HG03175 (cell line): ENCODE results near the gene DNAI7.

Experiments
- ATAC-seq: cut with Tn5 transposase; IDR thresholded peaks from one replicate; pipeline ENCODE4 v1.9.1; 2021; ENCODE audit warnings: mild to moderate bottlenecking, moderate library complexity; ENCODE audit not compliant: unreplicated experiment

Gene DNAI7, protein sequence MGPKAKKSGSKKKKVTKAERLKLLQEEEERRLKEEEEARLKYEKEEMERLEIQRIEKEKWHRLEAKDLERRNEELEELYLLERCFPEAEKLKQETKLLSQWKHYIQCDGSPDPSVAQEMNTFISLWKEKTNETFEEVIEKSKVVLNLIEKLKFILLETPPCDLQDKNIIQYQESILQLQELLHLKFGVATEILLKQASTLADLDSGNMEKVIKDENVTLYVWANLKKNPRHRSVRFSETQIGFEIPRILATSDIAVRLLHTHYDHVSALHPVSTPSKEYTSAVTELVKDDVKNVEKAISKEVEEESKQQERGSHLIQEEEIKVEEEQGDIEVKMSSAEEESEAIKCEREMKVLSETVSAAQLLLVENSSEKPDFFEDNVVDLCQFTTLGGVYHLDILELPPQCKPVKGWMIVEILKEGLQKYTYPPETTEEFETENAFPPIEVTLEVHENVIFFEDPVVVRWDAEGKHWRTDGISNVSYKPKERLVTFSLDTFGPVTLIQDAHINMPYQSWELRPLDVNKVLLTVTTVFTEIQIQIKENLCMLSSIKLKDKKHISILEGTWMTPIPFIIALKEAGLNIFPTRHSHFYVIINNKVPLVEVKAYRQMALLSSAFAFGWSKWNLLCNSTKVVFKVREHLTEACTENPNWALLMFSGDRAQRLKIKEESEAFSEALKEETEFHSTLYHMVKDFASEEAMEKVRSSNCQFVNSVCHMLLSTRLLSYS

DNA sequence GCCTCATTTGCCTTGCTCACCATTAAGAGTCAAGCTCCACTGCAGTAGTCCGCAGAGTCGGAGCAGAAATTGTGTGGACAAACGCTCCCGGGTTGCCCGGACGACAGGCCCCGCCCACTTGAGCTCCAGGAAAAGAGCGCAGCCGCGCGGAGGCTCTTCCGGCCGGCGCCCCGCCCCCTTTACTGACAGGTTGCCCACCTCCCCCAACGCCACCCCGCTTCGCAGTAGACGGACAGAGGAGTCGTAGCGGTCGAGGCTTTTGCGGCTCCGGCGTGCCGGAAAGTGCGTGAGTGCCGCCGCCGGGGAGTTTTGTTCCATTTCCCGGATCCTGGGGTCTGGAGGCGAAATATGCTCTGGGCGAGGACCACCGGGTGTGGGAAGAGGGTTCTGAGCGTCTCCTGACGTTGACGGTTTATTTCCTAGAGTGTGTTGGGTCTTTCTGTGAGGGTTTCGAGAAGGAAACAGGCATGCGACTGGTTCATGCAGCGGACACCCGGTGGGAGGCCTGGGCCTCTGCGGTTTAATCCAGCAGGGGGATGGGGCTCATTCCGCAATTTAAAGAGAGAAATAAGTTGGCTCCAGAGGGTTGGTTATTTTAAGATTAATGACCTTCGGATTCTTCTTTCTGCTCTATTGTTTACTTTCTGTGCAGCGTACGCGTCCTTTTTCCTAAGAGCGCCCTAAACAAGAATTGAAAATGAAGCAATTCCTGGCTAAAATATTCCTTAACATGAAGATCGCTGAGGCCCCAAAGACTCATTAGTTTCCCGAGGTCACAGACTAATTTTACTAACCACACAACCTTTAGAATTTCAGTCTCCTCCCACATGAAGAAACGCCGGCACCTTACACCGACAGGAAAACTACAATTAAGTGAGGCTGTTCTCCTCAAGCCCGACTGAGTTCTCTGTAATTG, at the start of gene DNAI7, which contains the start of gene ETFRF1:
TSS of gene DNAI7 (minus strand) at position 105 of the 916 bp plus-strand sequence. CDS start at position 23, 82 bp downstream.
TSS of gene ETFRF1 (plus strand) at position 182 of the 916 bp plus-strand sequence. CDS start 8,720 bp downstream, outside the sequence.
- peak; percentile 94 for ATAC-seq

DNA sequence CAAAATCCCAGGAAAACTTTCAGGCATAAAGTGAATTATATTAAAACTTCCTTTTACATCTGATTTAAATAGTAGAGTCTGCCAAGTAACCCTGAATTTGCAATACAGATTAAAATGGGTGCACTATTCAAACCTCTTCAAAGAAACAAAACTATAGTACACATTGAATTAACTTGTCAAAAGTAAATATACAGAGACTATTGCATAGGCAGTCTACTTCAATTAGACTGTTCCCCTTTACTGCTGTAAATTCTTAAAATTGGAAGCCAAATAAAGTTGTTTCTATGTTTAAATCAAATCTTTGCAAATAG, 48.7 kb upstream of the DNAI7 start:
- ATAC-seq = no peak

DNA sequence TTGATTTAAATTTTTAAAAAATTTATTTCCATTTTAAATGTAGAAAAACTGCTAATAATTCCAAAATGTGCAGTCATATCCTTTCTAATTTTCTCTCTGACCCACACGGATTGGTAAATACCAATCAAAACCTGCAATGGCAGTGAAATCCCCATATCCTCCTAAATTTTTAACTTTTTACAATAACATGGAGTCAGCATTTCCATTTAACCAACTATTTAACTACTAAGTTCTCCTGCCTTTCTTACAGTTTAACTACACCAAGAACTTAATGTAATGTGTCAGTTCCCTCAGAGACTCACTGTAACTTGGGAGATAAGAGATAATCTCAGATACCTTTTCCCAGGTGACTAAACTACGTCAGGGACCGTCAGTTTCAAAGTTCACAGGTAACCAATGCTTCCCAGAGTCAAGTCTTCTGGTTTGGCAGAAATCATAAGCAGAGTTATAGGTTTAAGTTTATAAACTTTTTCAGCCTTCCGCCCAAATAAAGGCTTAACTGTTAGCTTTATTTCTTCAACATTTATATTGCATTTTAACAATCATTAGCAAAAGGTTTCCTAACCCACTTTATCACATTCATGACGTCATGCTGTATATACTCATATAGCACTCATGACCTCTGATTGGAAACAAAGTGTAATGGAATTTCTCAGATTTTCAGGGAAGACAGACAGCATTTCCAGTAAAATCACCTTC, 48.2 kb upstream of the DNAI7 start:
- ATAC-seq = no peak

DNA sequence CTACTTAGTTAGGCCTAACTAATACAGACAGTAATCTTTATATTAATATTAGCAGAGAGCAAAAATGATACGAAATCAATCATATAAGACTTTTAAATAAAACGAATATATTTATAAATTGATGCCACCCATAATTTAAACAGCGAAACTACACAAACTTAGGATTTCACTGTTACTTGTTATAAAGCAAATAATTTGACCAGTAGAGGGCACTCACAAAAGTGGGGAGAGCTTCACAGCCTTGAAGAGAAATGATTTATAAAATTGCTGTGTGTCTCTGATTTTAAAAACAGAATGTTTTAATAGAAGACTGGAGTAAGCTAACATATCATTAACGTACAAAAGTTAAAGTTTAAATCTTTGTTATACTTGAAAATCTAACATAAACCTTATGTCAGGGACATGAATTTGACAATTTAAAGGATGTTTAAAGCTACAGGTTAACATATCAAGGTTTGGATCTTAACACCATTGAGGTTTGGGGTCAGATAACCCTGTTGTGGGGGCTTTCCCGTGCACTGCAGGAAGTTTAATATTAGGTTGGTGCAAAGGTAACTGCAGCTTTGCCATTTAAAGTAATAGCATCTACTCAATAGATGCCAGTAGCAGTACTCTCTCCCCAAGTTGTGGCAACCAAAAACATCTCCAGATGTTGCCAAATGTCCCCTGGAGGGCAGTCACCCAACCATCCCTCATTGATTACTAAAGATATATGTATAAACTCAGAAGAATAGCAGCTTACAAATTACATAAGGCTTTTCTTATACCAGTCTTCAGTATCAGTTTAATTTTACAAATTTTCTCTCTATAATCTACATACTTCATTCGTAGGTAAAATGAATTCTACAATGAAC, 46.4 kb upstream of the DNAI7 start:
- ATAC-seq = no peak

DNA sequence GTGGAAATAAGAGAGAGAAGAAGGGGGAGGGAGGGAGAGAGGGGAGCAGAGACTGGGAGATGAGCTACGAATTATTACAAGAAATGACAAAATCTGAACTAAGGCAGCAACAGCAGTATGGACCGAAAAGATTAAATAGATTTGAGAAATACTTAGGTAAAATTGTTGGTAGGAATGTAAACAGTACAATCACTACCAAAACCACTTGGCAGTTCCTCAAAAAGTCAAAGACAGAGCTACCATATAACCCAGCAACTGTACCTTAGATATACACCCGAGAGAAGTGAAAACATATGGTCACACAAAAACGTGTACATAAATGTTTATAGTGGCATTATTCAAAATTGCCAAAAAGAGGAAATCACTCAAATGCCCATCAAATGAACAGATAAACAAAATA, 41.7 kb upstream of the DNAI7 start:
- no peak for ATAC-seq

DNA sequence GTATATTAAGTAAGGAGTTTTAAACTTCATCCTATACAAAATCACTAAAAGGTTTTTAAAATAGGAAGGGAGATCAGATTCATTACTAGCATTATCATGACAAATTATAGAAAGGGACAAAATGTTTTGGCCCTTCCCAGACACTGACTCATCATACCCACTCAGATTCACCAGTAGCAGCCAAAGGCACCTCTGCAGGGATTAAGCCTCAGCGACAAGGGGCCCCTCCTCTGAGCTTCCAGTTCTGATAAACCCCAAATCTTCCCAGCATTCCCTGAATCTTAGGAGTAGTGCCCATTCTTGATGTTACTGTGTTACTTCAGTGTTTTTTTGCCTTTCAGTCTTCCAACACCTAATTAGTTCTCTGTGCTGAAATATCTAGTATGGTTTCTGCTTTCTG, 41.2 kb upstream of the DNAI7 start:
- no peak for ATAC-seq

DNA sequence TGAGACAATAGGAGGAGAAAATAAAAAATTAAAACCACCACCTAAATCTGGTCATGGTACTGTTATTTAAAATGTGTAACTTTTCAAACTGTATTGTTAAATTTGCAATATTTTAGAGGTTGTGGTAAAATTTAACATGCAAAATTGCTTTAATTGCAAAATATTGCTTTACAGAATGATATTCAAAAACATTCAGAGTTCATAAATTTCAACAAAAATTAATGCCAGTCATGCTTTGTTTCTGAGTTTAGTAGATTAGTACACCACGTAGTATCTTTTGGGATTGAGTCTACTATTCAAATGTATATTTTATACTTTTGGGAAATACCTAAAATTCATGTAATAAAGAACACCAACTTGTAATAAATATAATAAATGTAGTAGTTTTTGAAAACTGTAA, 18.4 kb upstream of the DNAI7 start:
- ATAC-seq = no peak

DNA sequence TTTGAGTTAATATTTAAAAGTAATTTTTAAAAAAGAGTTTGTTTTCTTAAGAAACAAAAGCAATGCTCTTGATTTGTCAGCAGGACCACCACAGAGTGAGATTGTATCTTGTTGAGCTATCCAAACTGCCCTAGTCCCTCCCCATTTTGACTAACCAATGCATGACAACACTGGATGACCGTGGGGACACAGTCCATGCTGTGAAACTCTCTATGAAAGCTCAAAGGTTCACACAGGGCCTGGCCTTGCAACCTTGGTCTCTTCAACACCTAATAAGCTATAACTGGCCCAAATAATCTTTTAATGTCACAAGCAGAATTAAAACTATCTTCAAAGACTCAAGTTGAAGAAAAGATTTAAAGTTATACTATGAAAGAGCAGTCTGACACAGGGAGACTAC, 13.6 kb upstream of the DNAI7 start:
- ATAC-seq = no peak

DNA sequence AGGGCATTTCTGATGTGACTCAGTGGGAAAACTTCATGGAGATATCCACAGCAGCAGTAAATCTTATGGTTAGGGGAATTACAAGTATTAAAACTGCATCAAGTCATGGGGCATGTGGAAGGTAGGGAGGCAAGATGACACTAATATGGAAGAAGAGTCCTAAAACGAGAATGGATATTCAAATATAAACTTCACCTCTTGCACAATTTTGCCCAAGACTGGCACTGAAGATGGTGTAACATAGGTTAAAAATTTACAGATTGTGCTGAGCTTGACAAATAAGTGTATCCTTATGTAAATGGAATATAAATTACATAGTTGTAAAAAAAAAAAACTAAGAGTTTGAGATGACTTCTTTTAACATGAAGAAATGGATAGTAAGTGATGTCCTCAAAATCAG, 12.9 kb upstream of the DNAI7 start:
- ATAC-seq = no peak

DNA sequence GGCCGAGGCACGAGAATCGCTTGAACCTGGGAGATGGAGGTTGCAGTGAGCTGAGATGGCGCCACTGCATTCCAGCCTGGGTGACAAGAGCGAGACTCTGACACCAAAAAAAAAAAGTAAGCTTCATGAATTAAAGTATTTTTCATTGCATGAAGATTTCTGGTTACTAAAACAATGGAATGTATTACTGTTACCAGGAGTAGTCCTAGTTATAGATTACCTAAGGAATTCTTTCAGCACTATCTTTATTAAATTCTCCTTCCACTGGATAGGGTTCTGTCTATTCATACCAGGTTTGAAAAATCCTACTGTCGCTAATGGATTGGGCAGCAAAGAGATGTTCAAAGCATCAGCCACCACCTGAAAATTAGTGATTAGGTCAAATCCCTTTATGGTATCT, 12.5 kb upstream of the DNAI7 start:
- ATAC-seq = no peak

DNA sequence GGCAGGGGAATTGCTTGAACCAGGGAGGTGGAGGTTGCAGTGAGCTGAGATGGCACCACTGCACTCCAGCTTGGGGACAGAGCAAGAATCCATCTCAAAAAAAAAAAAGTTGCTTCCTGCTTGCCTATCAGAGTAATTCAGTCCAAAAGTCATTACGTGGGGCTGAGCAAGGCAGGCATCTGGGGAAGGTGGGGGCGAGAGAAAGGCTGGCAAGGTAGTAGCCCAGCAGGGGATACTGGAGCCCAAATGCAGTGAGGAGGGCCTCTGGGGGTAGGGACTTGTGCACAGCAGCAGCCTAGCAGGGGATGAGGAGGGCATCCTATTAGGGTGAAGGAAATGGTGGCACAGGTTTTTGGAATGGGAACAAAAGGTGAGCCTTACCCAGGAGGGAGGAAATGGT, 7.2 kb upstream of the DNAI7 start:
- ATAC-seq = no peak

DNA sequence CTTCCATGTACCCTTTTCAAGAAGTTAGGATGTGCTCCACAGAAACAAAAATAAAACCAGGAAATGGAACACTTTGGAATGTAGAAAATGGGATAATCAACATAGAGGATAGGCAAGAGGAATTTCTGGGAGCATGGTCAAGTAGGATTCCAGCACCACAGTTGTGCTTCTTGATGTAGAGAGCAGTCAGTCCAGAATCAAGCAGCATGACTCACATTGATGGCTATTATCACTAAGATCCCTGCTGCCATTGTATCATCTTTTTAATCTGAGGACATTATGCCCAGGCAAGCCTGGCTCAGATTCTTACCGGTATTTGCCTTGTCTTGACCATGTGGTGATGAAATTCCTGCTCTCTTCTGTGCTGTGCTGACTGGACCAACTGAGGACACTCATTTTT, 5.7 kb upstream of the DNAI7 start:
- no peak for ATAC-seq

DNA sequence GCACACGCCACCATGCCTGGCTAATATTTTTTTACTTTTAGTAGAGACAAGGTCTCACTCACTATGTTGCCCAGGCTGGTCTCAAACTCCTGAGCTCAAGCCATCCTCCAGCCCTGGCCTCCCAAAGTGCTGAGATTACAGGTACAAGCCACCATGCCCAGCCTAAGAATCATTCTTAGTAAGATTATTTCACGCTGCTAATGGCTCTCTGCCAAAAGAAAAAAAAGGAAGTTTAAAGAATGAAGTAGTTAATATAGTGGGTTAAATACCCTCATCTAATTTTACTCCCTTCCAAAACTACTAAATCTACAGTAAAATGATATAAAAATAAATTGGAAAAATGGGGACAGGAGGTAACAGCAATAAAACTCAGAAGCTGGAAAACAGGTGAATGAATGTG, 2.6 kb upstream of the DNAI7 start:
- no peak for ATAC-seq

DNA sequence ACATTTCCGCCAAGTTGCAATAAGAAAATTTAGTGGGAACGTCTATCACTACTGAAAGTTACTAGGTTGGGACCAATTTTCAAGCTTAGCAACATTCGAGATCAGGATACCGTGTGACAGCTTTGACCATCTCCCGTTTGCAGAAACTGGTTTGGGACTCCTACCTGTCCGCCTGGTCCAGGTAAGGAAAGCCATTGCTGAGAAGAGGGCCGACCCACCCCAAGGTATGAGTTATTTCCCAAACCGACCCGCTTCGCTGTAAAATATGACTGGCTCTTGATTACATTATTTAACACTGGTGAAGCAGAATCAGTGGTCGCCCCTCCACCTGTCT, 271 bp downstream of the DNAI7 start:
- no peak for ATAC-seq

DNA sequence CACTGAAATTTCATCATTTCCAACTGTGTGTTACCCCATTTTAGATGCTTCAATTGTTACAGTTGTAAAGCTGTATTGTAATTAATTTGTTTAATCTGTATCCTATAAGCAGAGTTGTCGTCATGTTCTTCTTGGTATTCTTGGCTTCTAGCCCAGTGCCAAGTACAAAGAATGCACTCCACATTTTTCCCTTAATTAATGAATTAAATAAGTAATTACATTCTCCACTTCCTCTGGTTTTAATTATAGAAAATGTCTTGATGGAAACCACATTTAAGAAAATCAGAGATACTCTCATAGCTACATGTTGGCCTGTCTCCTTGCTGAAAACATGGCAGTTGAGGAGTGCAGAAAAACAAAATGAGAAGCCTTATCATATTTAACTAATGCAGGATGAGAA, 746 bp downstream of the DNAI7 start:
- no peak for ATAC-seq

DNA sequence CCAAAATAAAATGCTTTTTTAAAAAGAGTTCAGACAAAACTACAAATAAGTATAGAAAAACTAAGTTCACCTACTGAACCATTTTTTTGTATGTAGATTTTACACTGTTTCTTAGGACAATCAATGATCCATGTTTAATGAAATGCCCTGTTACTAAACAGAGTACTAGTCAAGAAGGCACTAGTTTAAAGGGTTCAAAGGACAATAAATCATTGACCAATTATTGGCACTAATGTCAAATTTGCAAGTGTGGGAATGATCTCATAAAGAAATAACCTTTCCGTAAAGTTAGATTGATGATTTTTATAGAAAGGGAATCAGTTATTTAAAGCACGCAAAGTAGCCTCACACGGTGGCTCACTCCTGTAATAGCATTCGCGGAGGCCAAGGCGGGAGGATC, 4.2 kb downstream of the DNAI7 start:
- no peak for ATAC-seq

DNA sequence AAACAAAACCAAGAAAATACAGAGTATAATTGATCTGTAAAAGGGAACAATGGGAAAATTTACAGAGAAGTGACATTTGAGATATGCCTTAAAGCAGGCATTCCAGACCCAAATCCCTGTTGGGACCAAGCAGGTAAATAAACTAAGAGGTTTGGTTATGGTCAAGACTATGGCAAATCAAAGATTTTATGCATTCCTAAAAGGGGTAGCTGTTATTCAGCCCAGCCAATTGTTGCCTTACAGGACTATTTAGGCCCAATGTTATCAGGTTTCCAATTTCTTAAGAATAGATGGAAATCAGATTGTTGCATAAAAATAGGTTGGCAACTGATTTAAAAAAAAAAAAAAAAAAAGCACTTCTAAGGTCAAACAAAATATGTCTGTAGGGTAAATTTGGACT, 5.3 kb downstream of the DNAI7 start:
- ATAC-seq = no peak

DNA sequence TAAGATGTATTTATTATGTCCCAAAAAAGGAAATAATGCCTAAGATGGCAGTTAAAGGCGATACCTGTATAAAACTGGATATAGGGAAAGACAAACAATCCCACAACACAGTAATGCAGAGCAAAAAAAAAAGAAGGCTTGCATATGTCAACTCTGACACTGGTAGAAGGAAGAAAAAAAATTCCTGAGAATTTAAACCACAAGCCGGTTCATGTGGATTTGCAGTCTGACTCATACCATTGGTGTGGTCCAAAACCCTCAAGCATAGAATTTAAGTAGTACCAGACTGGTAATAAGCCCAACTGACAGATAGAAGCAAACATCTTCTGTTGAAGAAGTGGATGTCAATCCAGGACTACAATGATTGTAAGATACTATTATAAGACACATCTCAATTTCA, 7.2 kb downstream of the DNAI7 start:
- no peak for ATAC-seq

DNA sequence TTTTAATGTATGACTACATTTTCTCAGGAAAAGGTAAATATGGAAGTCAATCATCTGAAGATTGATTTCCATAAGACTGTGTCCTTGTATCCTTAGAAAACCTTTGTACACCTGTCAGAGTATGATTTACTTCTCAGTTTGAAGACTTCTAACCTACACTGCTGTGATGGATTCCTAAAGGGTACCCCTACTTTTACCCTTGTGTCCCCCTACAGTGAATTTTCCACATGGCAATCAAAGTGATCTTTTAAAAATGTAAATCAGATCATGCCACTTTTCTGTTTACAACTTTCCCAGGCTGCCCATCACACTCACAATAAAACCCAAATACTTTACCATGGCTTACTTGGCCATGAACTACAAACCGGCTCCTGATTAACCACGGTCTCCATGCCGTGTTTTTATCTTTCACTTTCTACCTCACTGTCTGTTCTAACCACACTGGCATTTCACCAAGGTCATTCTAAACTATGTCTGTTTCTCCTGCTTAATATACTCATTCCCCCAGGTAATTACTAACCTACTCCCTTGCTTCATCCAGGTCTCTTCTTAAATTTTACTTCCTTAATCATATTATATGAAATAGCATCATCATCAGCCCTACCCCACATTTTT, 8.1 kb downstream of the DNAI7 start:
- peak; percentile 90 for ATAC-seq
